Activated naive CD8-positive, alpha-beta T cell (primary cell): ENCODE results near the gene FRRS1.

Experiments
- H3K27ac Mint-ChIP-seq: one replicate; pipeline ENCODE4 v1.8.0; 2021; ENCODE audit warnings: mixed read lengths
- H3K27me3 Mint-ChIP-seq: one replicate; pipeline ENCODE4 v1.8.0; 2021; ENCODE audit warnings: mixed read lengths
- H3K36me3 Mint-ChIP-seq: one replicate; pipeline ENCODE4 v1.8.0; 2021; ENCODE audit warnings: mixed read lengths
- H3K4me1 Mint-ChIP-seq: one replicate; pipeline ENCODE4 v1.8.0; 2021; ENCODE audit warnings: low read depth, mixed read lengths
- H3K4me3 Mint-ChIP-seq: one replicate; pipeline ENCODE4 v1.8.0; 2021; ENCODE audit warnings: mild to moderate bottlenecking, mixed read lengths
- H3K9me3 Mint-ChIP-seq: one replicate; pipeline ENCODE4 v1.8.0; 2021; ENCODE audit warnings: low read depth, mixed read lengths

The FRRS1 gene

DNA sequence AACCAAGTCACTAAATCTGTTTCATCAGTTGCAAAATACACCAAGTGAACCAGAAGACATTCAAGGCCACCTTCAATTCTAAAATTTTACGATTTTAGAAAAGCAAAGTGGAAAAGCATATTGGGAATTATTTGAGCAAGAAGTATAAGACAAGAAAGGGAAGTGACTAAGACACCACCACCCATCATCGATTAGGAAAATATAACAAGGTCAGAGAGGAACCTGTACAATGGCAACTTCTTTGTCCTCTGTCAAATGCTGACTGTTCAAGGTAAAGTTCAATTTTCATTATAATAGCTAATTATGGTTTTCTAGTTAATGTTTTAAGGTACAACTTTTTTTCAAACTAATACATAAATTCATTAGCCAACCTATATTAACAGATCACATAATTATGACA lies 10.8 kb downstream of the FRRS1 start:
- Mint-ChIP-seq H3K4me3 (no peak overlapping the region), H3K27me3 (no peaks in the 10 kb centered on the region), H3K9me3 (no peaks in the 10 kb centered on the region), H3K36me3 (peaks cover 2% of the 10 kb centered on the region), H3K27ac (no peak overlapping the region), H3K4me1 (peaks cover 17% of the 10 kb centered on the region)

DNA sequence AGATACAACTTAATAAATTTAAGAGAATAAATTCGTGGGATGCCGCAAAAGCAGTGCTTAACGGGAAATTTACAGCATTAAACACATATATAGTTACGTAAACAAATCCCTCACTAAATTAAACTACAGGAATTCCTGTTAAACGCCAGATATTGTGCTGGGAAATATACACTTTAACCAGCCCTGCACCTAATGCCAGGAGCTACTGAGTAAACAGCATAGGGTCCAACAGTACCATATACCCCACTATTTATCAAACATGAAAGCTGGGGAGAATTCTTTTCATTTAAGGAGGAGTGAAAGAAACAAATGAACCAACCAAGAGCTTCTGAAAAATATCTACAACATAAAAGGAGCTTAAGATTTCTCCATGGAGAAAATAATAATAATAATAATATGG lies 11.7 kb downstream of the FRRS1 start:
- H3K27ac Mint-ChIP-seq: no peak overlapping the region
- peaks cover 24% of the 10 kb centered on the region for H3K4me1 Mint-ChIP-seq
- no peaks in the 10 kb centered on the region for H3K9me3 Mint-ChIP-seq
- H3K36me3 Mint-ChIP-seq: peaks cover 2% of the 10 kb centered on the region
- H3K27me3 Mint-ChIP-seq: no peaks in the 10 kb centered on the region
- no peak overlapping the region for H3K4me3 Mint-ChIP-seq

DNA sequence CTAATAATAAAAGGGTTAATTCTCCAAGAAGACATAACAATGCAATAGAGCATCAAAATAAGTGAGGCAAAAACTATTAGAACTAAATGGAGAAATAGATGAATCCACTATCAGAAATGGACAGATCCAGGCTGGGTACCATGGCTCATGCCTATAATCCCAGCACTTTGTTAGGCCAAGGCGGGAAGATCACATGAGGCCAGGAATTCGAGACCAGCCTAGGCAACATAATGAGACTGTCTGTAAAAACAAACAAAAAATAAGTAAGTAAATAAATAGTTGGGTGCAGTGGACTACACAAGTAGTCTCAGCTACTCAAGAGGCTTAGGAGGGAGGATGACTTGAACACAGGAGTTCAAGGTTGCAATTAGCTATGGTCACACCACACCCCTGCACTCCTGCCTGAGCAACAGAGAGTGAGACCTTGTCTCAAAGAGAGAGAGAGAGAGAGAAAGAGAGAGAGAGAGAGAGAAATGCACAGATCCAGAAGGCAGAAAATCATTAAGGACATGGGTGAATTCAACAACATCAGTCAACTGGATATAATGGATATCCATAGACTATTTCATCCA lies 12.3 kb downstream of the FRRS1 start:
- H3K36me3 Mint-ChIP-seq: peaks cover 1% of the 10 kb centered on the region
- no peak overlapping the region for H3K27ac Mint-ChIP-seq
- no peaks in the 10 kb centered on the region for H3K9me3 Mint-ChIP-seq
- H3K4me3 Mint-ChIP-seq: no peak overlapping the region
- peaks cover 28% of the 10 kb centered on the region for H3K4me1 Mint-ChIP-seq
- H3K27me3 Mint-ChIP-seq: no peaks in the 10 kb centered on the region

DNA sequence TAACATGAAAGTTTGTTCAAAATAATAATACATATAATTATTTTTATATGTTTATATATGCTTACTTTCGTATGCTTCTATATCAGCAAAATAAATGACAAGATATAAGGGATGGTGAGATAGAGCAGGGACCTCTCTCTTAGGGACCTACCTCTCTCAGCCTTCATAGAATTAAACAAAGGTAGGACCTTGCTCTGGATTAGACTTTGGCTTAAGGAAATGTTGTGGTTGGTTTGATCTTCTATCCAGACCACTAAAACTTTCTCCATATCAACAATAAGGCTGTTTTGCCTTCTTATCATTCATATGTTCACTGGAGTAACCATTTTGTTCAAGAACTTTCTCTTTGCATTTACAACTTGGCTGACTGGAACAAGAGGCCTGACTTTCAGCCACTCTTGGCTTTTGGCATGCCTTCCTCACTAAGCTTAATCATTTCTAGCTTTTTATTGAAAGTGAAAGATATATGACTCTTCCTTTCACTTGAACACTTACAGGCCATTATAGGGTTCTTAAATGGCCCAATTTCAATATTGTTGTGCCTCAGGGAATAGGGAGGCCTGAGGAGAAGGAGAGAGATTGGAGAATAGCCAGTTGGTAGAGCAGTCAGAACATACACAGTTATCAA lies 14.4 kb downstream of the FRRS1 start:
- H3K27me3 Mint-ChIP-seq: no peaks in the 10 kb centered on the region
- peaks cover 19% of the 10 kb centered on the region for H3K4me1 Mint-ChIP-seq
- no peak overlapping the region for H3K4me3 Mint-ChIP-seq
- H3K9me3 Mint-ChIP-seq: no peaks in the 10 kb centered on the region
- no peaks in the 10 kb centered on the region for H3K36me3 Mint-ChIP-seq
- no peak overlapping the region for H3K27ac Mint-ChIP-seq

DNA sequence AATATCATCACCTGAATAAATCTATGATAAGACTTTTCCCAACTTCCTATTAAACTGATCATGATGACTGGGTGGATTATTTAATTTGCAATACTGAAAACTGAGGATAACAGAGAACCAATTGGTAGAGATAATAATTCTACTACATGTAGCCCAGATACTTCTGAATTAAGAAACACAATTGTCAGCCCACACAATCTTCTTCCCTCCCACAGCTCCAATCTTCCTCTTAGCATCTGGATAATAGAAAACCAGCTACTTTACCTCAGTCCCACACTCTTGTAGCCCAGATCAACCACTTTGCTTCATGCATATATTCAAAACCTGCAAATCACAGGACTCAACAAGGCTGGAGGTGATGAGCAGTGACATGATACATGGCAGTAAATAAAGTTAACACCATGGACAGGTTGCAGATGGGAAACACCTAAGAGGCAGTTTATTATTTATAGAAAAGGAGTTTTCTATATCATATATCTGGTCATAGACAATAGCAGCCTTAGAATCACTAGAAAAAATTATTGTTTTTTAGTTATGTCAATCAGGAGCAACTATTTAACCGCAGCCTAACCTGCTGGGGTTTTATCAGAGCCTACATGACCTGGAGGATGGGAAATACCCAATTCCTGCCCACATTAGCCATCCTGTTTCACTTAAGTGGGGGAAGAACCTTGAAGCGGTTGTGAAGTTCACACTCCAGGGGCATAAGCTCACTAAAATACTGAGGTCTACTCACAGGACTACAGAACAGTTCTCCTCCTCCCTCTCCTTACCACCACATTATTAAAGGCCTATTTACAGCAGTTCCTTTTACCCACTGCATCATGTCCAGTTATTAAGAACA lies 16.7 kb downstream of the FRRS1 start:
- Mint-ChIP-seq H3K27ac (no peak overlapping the region), H3K27me3 (no peaks in the 10 kb centered on the region), H3K9me3 (no peaks in the 10 kb centered on the region), H3K4me1 (peaks cover 15% of the 10 kb centered on the region), H3K4me3 (no peak overlapping the region), H3K36me3 (no peaks in the 10 kb centered on the region)

DNA sequence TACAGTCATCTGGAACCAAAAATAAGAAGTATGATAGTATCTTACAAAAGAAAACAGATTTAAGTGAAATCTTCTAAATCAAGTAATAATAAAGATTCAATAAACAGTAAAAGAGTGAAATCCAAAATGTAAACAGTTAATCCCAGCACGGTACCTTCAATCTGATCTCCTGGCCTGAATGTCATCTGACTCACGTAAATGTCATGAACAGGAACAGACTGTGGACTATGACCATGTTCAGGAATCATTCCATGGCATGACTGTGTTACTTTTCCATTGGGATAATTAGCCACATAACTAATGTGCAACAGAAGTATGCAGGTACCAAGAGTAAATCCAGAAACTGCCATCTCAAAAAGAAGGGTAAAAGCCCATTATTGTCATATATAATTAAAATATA lies 18.0 kb downstream of the FRRS1 start:
- Mint-ChIP-seq H3K4me3 (no peak overlapping the region), H3K27me3 (no peaks in the 10 kb centered on the region), H3K36me3 (no peaks in the 10 kb centered on the region), H3K27ac (no peak overlapping the region), H3K4me1 (peaks cover 15% of the 10 kb centered on the region), H3K9me3 (no peaks in the 10 kb centered on the region)

DNA sequence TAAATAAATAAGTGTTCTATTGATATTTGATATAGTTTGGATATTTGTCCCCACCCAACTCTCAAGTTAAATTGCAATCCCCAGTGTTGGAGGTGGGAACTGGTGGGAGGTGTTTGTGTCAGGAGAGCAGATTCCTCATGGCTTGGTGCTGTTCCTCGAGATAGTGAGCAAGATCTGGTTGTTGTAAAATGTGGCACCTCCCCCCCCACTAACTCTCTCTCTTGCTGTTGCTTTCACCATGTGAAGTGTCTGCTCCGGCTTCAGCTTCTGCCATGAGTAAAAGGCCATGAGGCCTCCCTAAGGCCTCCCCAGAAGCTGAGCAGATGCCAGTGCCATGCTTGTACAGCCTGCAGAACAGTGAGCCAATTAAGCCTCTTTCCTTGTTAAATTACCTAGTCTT lies 20.8 kb downstream of the FRRS1 start:
- no peaks in the 10 kb centered on the region for H3K9me3 Mint-ChIP-seq
- H3K36me3 Mint-ChIP-seq: no peaks in the 10 kb centered on the region
- H3K4me1 Mint-ChIP-seq: peaks cover 11% of the 10 kb centered on the region
- no peak overlapping the region for H3K27ac Mint-ChIP-seq
- H3K27me3 Mint-ChIP-seq: no peaks in the 10 kb centered on the region
- no peak overlapping the region for H3K4me3 Mint-ChIP-seq

DNA sequence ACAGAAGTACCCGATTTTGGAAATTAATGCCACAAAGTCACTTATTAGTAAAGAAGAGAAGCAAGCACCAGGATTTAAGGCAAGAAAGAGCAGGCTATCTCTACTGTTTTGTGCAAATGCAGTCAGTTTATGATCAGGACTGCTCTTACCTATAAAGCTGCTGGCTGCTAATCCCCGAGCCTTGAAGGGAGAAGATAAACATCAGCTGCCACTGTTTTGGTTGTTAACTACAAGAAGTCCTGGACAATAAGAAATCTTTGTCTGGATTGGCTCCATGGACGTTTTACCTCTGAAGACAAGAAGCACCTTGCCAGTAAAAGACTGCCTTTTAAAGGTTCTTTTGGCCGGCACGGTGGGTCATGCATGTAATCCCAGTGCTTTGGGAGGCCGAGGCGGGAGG lies 21.4 kb downstream of the FRRS1 start:
- H3K27me3 Mint-ChIP-seq: no peaks in the 10 kb centered on the region

DNA sequence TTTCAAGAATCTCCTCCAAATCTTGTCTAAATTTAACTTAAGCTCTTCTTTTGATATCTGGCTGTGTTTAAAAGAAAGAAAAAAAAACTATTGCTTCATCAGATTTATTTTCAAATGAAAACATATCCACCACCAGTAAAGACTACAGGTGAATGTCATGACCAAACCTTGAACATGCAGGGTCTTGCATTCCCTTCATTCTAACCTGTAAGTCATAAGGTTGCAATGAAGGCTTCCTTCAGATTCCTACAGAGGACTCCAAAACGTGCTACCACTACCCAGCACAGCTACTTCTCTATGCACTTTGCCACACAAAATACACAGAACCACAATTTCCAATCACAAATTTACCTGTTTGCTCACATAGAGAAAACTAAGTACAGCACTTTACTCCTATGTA lies 26.3 kb downstream of the FRRS1 start:
- Mint-ChIP-seq H3K4me3 (no peak overlapping the region), H3K36me3 (no peaks in the 10 kb centered on the region), H3K27me3 (no peaks in the 10 kb centered on the region), H3K4me1 (no peaks in the 10 kb centered on the region), H3K27ac (no peak overlapping the region), H3K9me3 (no peaks in the 10 kb centered on the region)

More for the DNA sequence above, 21.4 kb downstream of the FRRS1 start:
- peaks cover 6% of the 10 kb centered on the region for H3K4me1 Mint-ChIP-seq
- no peak overlapping the region for H3K27ac Mint-ChIP-seq
- H3K4me3 Mint-ChIP-seq: no peak overlapping the region
- H3K9me3 Mint-ChIP-seq: no peaks in the 10 kb centered on the region
- no peaks in the 10 kb centered on the region for H3K36me3 Mint-ChIP-seq

DNA sequence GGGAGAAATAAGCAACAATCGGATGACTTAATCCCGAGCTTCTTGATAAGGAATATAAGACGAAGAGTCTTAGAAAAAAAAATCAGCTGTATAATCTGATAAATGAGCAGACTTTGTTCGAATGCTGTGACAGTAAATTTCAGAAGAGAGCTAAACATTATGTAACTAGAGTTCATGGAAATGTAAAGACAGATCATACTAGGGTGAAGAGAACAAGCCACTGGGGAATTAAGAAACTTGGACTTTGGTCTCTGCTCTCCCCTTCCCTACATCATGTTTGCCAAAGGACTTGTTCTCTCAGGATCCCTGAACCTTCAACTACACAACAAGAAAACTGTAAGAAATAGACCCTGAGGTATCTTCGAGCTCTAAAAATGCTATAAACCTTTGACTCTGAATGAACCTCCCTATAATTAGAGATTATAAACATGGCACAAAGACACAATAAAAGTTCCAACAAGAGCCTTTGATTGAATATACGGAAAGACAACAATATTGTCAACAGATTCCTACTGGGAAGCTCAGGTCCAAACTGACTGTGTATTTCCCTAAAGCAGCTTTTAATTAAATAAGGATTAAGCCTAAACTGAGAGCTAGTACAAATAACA lies 27.5 kb downstream of the FRRS1 start:
- Mint-ChIP-seq H3K4me3 (no peak overlapping the region), H3K27me3 (no peaks in the 10 kb centered on the region), H3K36me3 (no peaks in the 10 kb centered on the region), H3K27ac (no peak overlapping the region), H3K4me1 (no peaks in the 10 kb centered on the region), H3K9me3 (no peaks in the 10 kb centered on the region)

DNA sequence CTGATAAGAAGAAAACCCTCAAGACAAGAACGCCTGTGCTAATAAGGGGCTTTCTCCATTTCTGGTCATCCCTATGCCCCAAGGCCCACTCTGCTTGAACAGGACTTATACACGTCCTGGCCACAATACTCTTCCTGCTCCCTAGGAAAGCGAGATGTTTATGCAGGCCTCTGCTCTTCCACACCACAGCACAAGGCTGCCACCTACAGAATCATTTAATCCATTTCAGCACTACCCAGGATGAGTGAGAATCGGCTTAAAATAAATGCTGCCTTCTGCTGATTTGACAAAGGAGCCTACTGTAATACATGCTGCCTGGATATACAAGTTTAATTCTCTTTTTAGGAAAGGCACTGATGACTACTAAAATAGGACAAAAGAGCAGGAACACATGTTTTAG lies 29.4 kb downstream of the FRRS1 start:
- Mint-ChIP-seq H3K4me1 (no peaks in the 10 kb centered on the region), H3K4me3 (no peak overlapping the region), H3K36me3 (no peaks in the 10 kb centered on the region), H3K27ac (no peak overlapping the region), H3K9me3 (no peaks in the 10 kb centered on the region), H3K27me3 (no peaks in the 10 kb centered on the region)

DNA sequence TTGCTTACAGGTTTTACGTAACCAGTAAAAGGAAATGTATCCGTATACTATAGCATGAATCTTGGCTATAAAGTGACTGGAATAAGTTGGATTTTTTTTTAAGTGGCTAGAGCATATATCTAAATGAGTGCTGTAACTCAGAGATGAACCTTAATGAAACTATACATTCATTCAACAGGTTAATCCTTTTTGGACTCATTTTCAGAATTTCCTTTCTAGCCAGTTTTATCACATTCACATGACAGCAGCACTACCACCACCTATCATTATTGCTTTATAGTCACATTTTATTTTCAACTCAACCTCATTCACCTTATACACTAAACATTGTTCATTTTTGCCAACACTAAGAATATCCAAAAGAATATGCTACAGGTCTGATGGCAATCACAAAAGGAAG lies 30.6 kb downstream of the FRRS1 start:
- no peak overlapping the region for H3K27ac Mint-ChIP-seq
- H3K9me3 Mint-ChIP-seq: no peaks in the 10 kb centered on the region
- no peak overlapping the region for H3K4me3 Mint-ChIP-seq
- no peaks in the 10 kb centered on the region for H3K27me3 Mint-ChIP-seq
- H3K36me3 Mint-ChIP-seq: no peaks in the 10 kb centered on the region
- no peaks in the 10 kb centered on the region for H3K4me1 Mint-ChIP-seq

DNA sequence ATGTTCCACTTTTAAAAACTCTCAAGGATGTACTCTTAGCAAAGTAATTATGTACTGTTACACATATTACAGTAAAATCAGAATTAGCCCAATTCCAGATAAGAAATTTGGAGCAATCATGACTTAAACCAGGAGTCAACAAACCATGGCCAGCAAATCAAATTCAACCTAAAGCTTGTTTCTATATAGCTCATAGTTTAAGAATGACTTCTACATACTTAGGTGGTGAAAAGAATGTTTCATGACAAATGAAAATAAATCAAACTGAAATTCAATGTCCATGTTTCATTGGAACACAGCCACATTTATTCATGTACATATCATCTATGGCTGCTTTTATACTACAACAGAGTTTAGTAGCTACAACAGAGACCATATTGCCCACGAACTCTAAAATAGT lies 35.1 kb downstream of the FRRS1 start:
- H3K4me3 Mint-ChIP-seq: no peak overlapping the region
- no peaks in the 10 kb centered on the region for H3K4me1 Mint-ChIP-seq
- no peaks in the 10 kb centered on the region for H3K36me3 Mint-ChIP-seq
- no peaks in the 10 kb centered on the region for H3K9me3 Mint-ChIP-seq
- H3K27ac Mint-ChIP-seq: no peak overlapping the region
- no peaks in the 10 kb centered on the region for H3K27me3 Mint-ChIP-seq

DNA sequence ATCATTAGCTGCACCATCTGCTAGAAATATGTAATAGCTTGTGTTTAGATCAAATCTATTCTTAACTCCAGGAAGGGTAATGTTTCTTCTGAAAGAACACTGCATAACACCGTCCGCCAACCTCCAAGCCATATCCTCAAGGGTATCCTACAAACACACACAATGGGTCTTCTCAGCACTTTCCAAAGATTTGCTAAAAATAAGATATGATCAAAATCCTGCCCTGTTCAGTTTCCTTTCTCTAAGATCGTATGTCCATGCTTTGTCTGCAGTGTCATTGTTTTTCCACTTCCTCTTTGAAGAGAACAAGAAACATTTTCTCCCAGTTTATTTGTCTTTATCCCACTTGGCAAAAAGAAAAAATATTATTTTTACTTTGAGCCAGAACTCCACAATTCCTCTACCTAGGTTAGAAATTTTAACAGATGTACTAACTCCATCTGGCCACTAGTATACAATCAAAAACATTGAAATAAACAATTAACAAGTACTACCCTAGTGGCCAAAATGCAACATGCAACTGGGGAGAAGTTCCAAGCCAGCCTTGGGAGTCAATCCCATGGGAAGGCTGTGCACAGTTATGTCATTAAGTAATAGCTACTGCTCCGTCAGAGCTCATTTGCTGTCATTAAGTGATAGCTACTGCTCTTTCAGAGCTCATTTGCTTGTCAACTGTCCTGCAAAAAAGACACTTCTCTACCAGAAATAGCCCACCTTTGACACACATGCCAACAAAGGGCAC lies 37.8 kb downstream of the FRRS1 start:
- no peak overlapping the region for H3K27ac Mint-ChIP-seq
- H3K4me1 Mint-ChIP-seq: no peaks in the 10 kb centered on the region
- H3K4me3 Mint-ChIP-seq: no peak overlapping the region
- H3K27me3 Mint-ChIP-seq: no peaks in the 10 kb centered on the region
- H3K36me3 Mint-ChIP-seq: no peaks in the 10 kb centered on the region
- H3K9me3 Mint-ChIP-seq: no peaks in the 10 kb centered on the region
